ENCODE results near the gene ATM. TPM values are rescaled to one million over a fixed set of nuclear protein-coding genes. Genes with fewer than 3 reads are reported as not detected.

ATM gene
- total and polyA plus RNA-seq, 10 of the 15 experiments (the other 5 are each of a cell fraction or from before 2014, with no cell fraction given) = 10.0 to 91.5 (median 40.2) TPM

- no peak overlapping the region for H3K9ac ChIP-seq (ENCODE audit: control insufficient read depth, insufficient read depth, low read length)
- no peak overlapping the region for H3K27ac ChIP-seq (ENCODE audit: control insufficient read depth, insufficient read depth)
- POLR2A ChIA-PET = no interaction called here
- intact Hi-C loops (cut with micrococcal nuclease; ENCODE audit: unreplicated experiment) = no loop called here
- FAIRE-seq (no peak), ATAC-seq (no peak), DNase-seq (ENCODE audit: low read depth, low spot score) (no peak)
- no peaks in the 10 kb centered on the region for H3K4me1 ChIP-seq (ENCODE audit: control insufficient read depth, insufficient read depth, low read length)
- peaks cover 0 to 11% of the 10 kb centered on the region in 2 experiments; a peak in 1 of 4 replicates for H3K36me3 ChIP-seq (ENCODE audit: control insufficient read depth in 2 of 2, insufficient read depth in 2 of 2, low read length in 1 of 2)
- no peaks in the 10 kb centered on the region for H4K20me1 ChIP-seq (ENCODE audit: control insufficient read depth, insufficient read depth)
- SMC1A ChIA-PET (ENCODE audit: uncharacterized antibody, unreplicated experiment) = interaction anchor here (0.6 to 0.7 kb wide), 2 partner anchors 12 to 27 kb away, joined by 3 read pairs; no protein-coding TSS in a partner anchor
- CTCF ChIA-PET = no interaction called here
- H3K4me2 ChIP-seq (ENCODE audit: control insufficient read depth, insufficient read depth) = no peak overlapping the region
- TF ChIP-seq KAT2A (conservative IDR thresholded peaks at IDR 0.05; ENCODE audit: control insufficient read depth, low read depth, low read length) (no peak), ZBED1 (IDR thresholded peaks at IDR 0.05; ENCODE audit: borderline replicate concordance) (no peak), POLR2AphosphoS2 (IDR thresholded peaks at IDR 0.05; ENCODE audit: low read depth, low read length) (no peak)
- H3K9me3 ChIP-seq (replicated peaks; ENCODE audit: control insufficient read depth, insufficient read depth, low read length) = no peaks in the 10 kb centered on the region
- no peaks in the 10 kb centered on the region for H3K79me2 ChIP-seq (ENCODE audit: control insufficient read depth, insufficient read depth, low read length)
- H2AFZ ChIP-seq (ENCODE audit: control insufficient read depth, low read depth, low read length) = no peak overlapping the region
- 84% methylated on average over 3 of the region's 3 CpGs for WGBS (ENCODE audit: insufficient coverage, insufficient replicate concordance, low lambda C conversion rate, missing lambda C conversion rate)
- in situ Hi-C loops (cut with MboI) = no loop called here
- RAD21 ChIA-PET (ENCODE audit: unreplicated experiment) = no interaction called here
- no peak overlapping the region for H3K4me3 ChIP-seq
- H3K27me3 ChIP-seq (replicated peaks in 1 of 2; ENCODE audit: control insufficient read depth in 2 of 2, insufficient read depth in 2 of 2, low read length in 1 of 2) = no peaks in the 10 kb centered on the region
- no TSS peak for BruUV-seq (replicated peaks)
Measured at GRCh38 chr11:108246308-108246707, 23.4 kb downstream of the ATM start.

- ChIA-PET RAD21 (ENCODE audit: unreplicated experiment) (no interaction called here), SMC1A (ENCODE audit: uncharacterized antibody, unreplicated experiment) (no interaction called here), POLR2A (no interaction called here), CTCF (no interaction called here)
- no TSS peak for BruUV-seq (replicated peaks)
- H3K4me2 ChIP-seq (ENCODE audit: control insufficient read depth, insufficient read depth) = no peak overlapping the region
- no peak overlapping the region for H3K9ac ChIP-seq (ENCODE audit: control insufficient read depth, insufficient read depth, low read length)
- FAIRE-seq = no peak
- H3K36me3 ChIP-seq (ENCODE audit: control insufficient read depth in 2 of 2, insufficient read depth in 2 of 2, low read length in 1 of 2) = peaks cover 0 to 15% of the 10 kb centered on the region in 2 experiments; a peak in 1 of 4 replicates
- no peaks in the 10 kb centered on the region for H3K4me1 ChIP-seq (ENCODE audit: control insufficient read depth, insufficient read depth, low read length)
- no peak for ATAC-seq
- H3K27me3 ChIP-seq (replicated peaks in 1 of 2; ENCODE audit: control insufficient read depth in 2 of 2, insufficient read depth in 2 of 2, low read length in 1 of 2) = no peaks in the 10 kb centered on the region
- H4K20me1 ChIP-seq (ENCODE audit: control insufficient read depth, insufficient read depth) = no peaks in the 10 kb centered on the region
- intact Hi-C loops (cut with micrococcal nuclease; ENCODE audit: unreplicated experiment) = no loop called here
- no peaks in the 10 kb centered on the region for H3K9me3 ChIP-seq (replicated peaks; ENCODE audit: control insufficient read depth, insufficient read depth, low read length)
- WGBS (ENCODE audit: insufficient coverage, insufficient replicate concordance, low lambda C conversion rate, missing lambda C conversion rate) = 97% methylated on average over 2 of the region's 2 CpGs
- H3K4me3 ChIP-seq = no peak overlapping the region
- no peak for DNase-seq (ENCODE audit: low read depth, low spot score)
- in situ Hi-C loops (cut with MboI) = no loop called here
- no peak overlapping the region for H3K27ac ChIP-seq (ENCODE audit: control insufficient read depth, insufficient read depth)
- TF ChIP-seq MTA2 (IDR thresholded peaks at IDR 0.05; ENCODE audit: low read depth) (no peak), SP1 (IDR thresholded peaks at IDR 0.05; ENCODE audit: low read depth, low read length) (no peak)
- no peaks in the 10 kb centered on the region for H3K79me2 ChIP-seq (ENCODE audit: control insufficient read depth, insufficient read depth, low read length)
- H2AFZ ChIP-seq (ENCODE audit: control insufficient read depth, low read depth, low read length) = no peak overlapping the region
Measured at GRCh38 chr11:108246885-108247284, 24.0 kb downstream of the ATM start.

Data from GM12878 (cell line).